ENCODE data around the gene OSBPL5.

GRCh38 chr11:3203221-3204043, 38.3 kb upstream of the OSBPL5 start:
- TF ChIP-seq, protein P1, sequence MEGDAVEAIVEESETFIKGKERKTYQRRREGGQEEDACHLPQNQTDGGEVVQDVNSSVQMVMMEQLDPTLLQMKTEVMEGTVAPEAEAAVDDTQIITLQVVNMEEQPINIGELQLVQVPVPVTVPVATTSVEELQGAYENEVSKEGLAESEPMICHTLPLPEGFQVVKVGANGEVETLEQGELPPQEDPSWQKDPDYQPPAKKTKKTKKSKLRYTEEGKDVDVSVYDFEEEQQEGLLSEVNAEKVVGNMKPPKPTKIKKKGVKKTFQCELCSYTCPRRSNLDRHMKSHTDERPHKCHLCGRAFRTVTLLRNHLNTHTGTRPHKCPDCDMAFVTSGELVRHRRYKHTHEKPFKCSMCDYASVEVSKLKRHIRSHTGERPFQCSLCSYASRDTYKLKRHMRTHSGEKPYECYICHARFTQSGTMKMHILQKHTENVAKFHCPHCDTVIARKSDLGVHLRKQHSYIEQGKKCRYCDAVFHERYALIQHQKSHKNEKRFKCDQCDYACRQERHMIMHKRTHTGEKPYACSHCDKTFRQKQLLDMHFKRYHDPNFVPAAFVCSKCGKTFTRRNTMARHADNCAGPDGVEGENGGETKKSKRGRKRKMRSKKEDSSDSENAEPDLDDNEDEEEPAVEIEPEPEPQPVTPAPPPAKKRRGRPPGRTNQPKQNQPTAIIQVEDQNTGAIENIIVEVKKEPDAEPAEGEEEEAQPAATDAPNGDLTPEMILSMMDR (IDR thresholded peaks at IDR 0.05 in 4 of 5, conservative IDR thresholded peaks at IDR 0.05 in 1 of 5), result no peak
- TF ChIP-seq POLR2A (IDR thresholded peaks at IDR 0.05), result no peak

Measured in gastrocnemius medialis (tissue), 4 donors.